GM23338 (cell line): ENCODE data around the gene ERCC6. TPM values are rescaled to one million over a fixed set of nuclear protein-coding genes. Genes with fewer than 3 reads are reported as not detected.

Source experiments
- ATAC-seq: fragments of 200-7000 bp; cut with Tn5 transposase; 3 replicates; pipeline ENCODE4 v1.9.1; 2020
- DNase-seq: peaks from one replicate; pipeline ENCODE4 v3.0.0-alpha.2; 2015; ENCODE audit warnings: low spot score
- H2AFZ ChIP-seq: fragments of 200-600 bp; sonication (generic); 2 replicates; pipeline ENCODE4 v1.8.0; 2016; ENCODE audit warnings: antibody characterized with exemption, mild to moderate bottlenecking, moderate library complexity
- H3F3A ChIP-seq: fragments of 200-600 bp; sonication (generic); replicated peaks from 2 replicates; pipeline ENCODE4 v1.8.0; 2017; ENCODE audit warnings: antibody characterized with exemption, mixed run types, low read depth
- H3K27ac ChIP-seq: fragments of 200-600 bp; sonication (generic); 2 replicates; pipeline ENCODE4 v1.6.1; 2016; ENCODE audit warnings: low read depth
- H3K27me3 ChIP-seq: fragments of 200-600 bp; sonication (generic); 2 replicates; pipeline ENCODE4 v1.8.0; 2016; ENCODE audit warnings: mild to moderate bottlenecking, mixed run types, moderate library complexity; ENCODE audit not compliant: insufficient read depth
- H3K36me3 ChIP-seq: fragments of 200-600 bp; sonication (generic); 2 replicates; pipeline ENCODE4 v1.8.0; 2016; ENCODE audit warnings: mild to moderate bottlenecking; ENCODE audit not compliant: insufficient read depth
- H3K4me1 ChIP-seq: fragments of 200-600 bp; sonication (generic); 2 replicates; pipeline ENCODE4 v1.8.0; 2016; ENCODE audit warnings: mild to moderate bottlenecking, moderate library complexity; ENCODE audit not compliant: insufficient read depth
- H3K4me2 ChIP-seq: fragments of 200-600 bp; sonication (generic); 2 replicates; pipeline ENCODE4 v1.7.1; 2017; ENCODE audit warnings: mixed run types
- H3K4me3 ChIP-seq: fragments of 200-600 bp; sonication (generic); 2 replicates; pipeline ENCODE4 v1.6.1; 2016; ENCODE audit warnings: mixed run types
- H3K79me2 ChIP-seq: fragments of 200-600 bp; sonication (generic); replicated peaks from 2 replicates; pipeline ENCODE4 v1.8.0; 2017; ENCODE audit warnings: mild to moderate bottlenecking; ENCODE audit not compliant: insufficient read depth
- H3K9me2 ChIP-seq: fragments of 200-600 bp; sonication (generic); 2 replicates; pipeline ENCODE4 v1.8.0; 2017; ENCODE audit not compliant: insufficient read depth
- H4K20me1 ChIP-seq: fragments of 200-600 bp; sonication (generic); replicated peaks from 2 replicates; pipeline ENCODE4 v1.8.0; 2017; ENCODE audit warnings: mild to moderate bottlenecking; ENCODE audit not compliant: insufficient read depth
- H3K27ac Mint-ChIP-seq: 2 replicates; pipeline ENCODE4 v1.8.0; 2020; ENCODE audit warnings: inconsistent platforms, mild to moderate bottlenecking, moderate library complexity, mixed read lengths
- H3K27me3 Mint-ChIP-seq: 3 replicates; pipeline ENCODE4 v1.8.0; 2022; ENCODE audit warnings: low read depth, mild to moderate bottlenecking, moderate library complexity, mixed read lengths, inconsistent platforms; ENCODE audit not compliant: insufficient read depth, poor library complexity
- H3K36me3 Mint-ChIP-seq: 3 replicates; pipeline ENCODE4 v1.8.0; 2021; ENCODE audit warnings: low read depth, mild to moderate bottlenecking, inconsistent platforms, moderate library complexity, mixed read lengths
- H3K4me1 Mint-ChIP-seq: 3 replicates; pipeline ENCODE4 v1.8.0; 2020; ENCODE audit warnings: mild to moderate bottlenecking, inconsistent platforms, mixed read lengths
- H3K4me3 Mint-ChIP-seq: 3 replicates; pipeline ENCODE4 v1.8.0; 2021; ENCODE audit warnings: moderate library complexity, mild to moderate bottlenecking, inconsistent platforms, mixed read lengths
- H3K9me3 Mint-ChIP-seq: 3 replicates; pipeline ENCODE4 v1.8.0; 2020; ENCODE audit warnings: moderate library complexity, mild to moderate bottlenecking, inconsistent platforms, mixed read lengths
- CREB1 ChIP-seq: fragments of 250-450 bp; sonication (Bioruptor Pico); IDR thresholded peaks from 2 replicates; pipeline ENCODE4 v1.5.0; 2020; ENCODE audit warnings: low read depth, mild to moderate bottlenecking, moderate library complexity
- EZH2 ChIP-seq: fragments of 200-600 bp; sonication (generic); IDR thresholded peaks from one replicate; pipeline ENCODE4 v1.8.0; 2017; ENCODE audit warnings: antibody characterized with exemption, mild to moderate bottlenecking, low read depth; ENCODE audit not compliant: unreplicated experiment
- EZH2phosphoT487 ChIP-seq: fragments of 200-600 bp; sonication (generic); IDR thresholded peaks from one replicate; pipeline ENCODE4 v1.8.1; 2018; ENCODE audit warnings: antibody characterized with exemption; ENCODE audit not compliant: unreplicated experiment
- JUNB ChIP-seq: IDR thresholded peaks from one replicate; pipeline ENCODE4 v1.6.1; 2016; ENCODE audit warnings: antibody characterized with exemption; ENCODE audit not compliant: unreplicated experiment
- NANOG ChIP-seq: IDR thresholded peaks from 2 replicates; pipeline ENCODE4 v1.6.1; 2016; ENCODE audit warnings: antibody characterized with exemption, borderline replicate concordance
- POLR2AphosphoS5 ChIP-seq: IDR thresholded peaks from 2 replicates; pipeline ENCODE4 v1.6.1; 2016; ENCODE audit warnings: antibody characterized with exemption, low read depth
- STAT1 ChIP-seq: IDR thresholded peaks from one replicate; pipeline ENCODE4 v1.6.1; 2016; ENCODE audit warnings: antibody characterized with exemption; ENCODE audit not compliant: unreplicated experiment
- ZNF114 ChIP-seq: fragments of 250-450 bp; sonication (Bioruptor Pico); IDR thresholded peaks from 2 replicates; pipeline ENCODE4 v1.5.0; 2020; ENCODE audit warnings: mild to moderate bottlenecking, moderate library complexity
- ZNF331 ChIP-seq: fragments of 250-450 bp; sonication (Bioruptor Pico); IDR thresholded peaks from 2 replicates; pipeline ENCODE4 v1.5.0; 2020; ENCODE audit warnings: low read depth, mild to moderate bottlenecking, moderate library complexity
- polyA plus RNA-seq: library from polyadenylated mRNA; unstranded; fragments of >200 nt; fragmentation: Nextera tagmentation; extraction: Ambion mirVana; gene quantifications from 2 replicates; pipeline ENCODE4 v1.2.1, GENCODE V29; 2016
- total RNA-seq: library from RNA; depleted of rRNA; stranded (reverse); fragments of >200 nt; shearing (Covaris generic); gene quantifications from 2 replicates; pipeline ENCODE4 v1.2.3, GENCODE V29; 2014
- TF ChIP-seq, protein P1 (sequence below): fragments of 250-450 bp; sonication (Bioruptor Pico); IDR thresholded peaks from 2 replicates; pipeline ENCODE4 v1.5.0; 2020; ENCODE audit warnings: mild to moderate bottlenecking, moderate library complexity
- TF ChIP-seq, protein P2 (sequence below): IDR thresholded peaks from one replicate; pipeline ENCODE4 v1.6.1; 2018; ENCODE audit warnings: antibody characterized with exemption; ENCODE audit not compliant: unreplicated experiment

The ERCC6 gene
- total and polyA plus RNA-seq, 2 experiments from 2014 or later, result 2.5 to 13.8 TPM

DNA sequence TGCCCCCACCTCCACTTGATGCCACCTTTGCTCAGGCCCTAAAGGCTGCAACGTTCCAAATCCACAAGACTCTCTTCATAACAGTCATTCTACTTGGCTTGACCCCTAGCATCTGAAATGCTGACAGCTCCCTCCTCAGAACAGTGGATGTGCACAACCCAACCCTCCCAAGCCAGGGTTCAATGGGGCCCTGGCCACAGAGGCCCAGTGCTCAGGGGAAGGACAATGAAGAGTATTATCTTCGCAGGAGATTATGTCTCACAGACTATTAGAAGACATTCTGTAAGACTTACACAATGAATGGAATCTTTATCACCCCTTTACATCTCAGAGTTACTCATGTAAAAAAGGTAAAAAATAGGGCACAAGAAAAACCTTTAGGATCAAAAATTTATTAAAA lies 20.4 kb downstream of the ERCC6 start:
- ATAC-seq (no peak), DNase-seq (no peak)
- no peaks in the 10 kb centered on the region for H3K79me2 ChIP-seq
- H3K4me3 Mint-ChIP-seq, result no peak overlapping the region
- H3F3A ChIP-seq, result no peaks in the 10 kb centered on the region
- H3K4me1 ChIP-seq, result peaks cover 11% of the 10 kb centered on the region
- H3K27me3 ChIP-seq, result no peaks in the 10 kb centered on the region
- no peaks in the 10 kb centered on the region for H3K36me3 ChIP-seq
- no peak overlapping the region for H3K4me3 ChIP-seq
- peaks cover under 1% of the 10 kb centered on the region; the same call in 2 of the 3 replicates for H3K36me3 Mint-ChIP-seq
- TF ChIP-seq EZH2phosphoT487 (no peak), CREB1 (CRISPR knock-in tag) (no peak), EZH2 (no peak), NANOG (no peak)
- no peaks in the 10 kb centered on the region for H3K9me2 ChIP-seq
- H3K4me2 ChIP-seq, result no peak overlapping the region
- H2AFZ ChIP-seq, result no peak overlapping the region
- H3K27ac Mint-ChIP-seq, result no peak overlapping the region
- H4K20me1 ChIP-seq, result peaks cover 3% of the 10 kb centered on the region; the same call in 1 of the 2 replicates
- no peak overlapping the region for H3K27ac ChIP-seq
- peaks cover 16% of the 10 kb centered on the region for H3K4me1 Mint-ChIP-seq
- no peaks in the 10 kb centered on the region for H3K9me3 Mint-ChIP-seq
- no peaks in the 10 kb centered on the region for H3K27me3 Mint-ChIP-seq

DNA sequence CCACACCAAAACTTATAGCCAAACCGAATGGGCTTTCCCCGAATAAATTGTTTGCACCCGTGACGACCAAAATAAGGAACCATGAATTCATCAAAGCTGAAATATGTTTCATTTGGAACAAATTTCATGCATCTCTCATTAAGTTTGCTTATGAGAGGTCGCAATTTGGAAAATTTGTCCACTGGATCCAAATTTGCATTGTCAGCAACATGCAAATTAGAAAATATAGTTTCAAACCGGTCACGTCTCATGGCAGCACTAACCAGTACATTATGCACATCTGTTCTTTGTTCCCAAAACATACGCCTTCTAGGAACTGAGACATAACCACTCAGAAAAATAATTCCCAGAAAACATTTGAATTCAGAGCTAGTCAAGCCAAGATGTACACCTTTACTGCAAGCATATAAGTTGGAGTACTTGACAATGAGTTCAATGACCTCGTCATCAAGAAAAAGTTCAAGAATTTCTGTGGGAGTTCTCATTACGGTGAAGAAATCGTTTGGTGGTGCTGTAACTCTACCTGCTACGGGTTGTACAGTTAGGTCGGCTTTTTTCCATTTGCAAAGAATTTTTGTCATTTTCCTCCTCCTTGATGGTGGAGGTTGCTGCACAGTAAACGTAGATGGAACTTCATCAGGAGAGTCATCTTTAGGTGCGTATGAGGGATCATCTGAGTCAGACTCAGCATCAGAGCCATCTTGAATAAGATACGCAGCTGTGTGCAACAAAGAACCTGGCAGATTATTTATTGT lies 22.5 kb downstream of the ERCC6 start:
- Histone ChIP-seq H3K4me2 (no peak overlapping the region), H3K79me2 (no peaks in the 10 kb centered on the region)
- TF ChIP-seq JUNB (no peak), CREB1 (CRISPR knock-in tag) (no peak), STAT1 (no peak), ZNF331 (CRISPR knock-in tag) (no peak), POLR2AphosphoS5 (no peak), ZNF114 (CRISPR knock-in tag) (no peak)
- TF ChIP-seq, protein P1, sequence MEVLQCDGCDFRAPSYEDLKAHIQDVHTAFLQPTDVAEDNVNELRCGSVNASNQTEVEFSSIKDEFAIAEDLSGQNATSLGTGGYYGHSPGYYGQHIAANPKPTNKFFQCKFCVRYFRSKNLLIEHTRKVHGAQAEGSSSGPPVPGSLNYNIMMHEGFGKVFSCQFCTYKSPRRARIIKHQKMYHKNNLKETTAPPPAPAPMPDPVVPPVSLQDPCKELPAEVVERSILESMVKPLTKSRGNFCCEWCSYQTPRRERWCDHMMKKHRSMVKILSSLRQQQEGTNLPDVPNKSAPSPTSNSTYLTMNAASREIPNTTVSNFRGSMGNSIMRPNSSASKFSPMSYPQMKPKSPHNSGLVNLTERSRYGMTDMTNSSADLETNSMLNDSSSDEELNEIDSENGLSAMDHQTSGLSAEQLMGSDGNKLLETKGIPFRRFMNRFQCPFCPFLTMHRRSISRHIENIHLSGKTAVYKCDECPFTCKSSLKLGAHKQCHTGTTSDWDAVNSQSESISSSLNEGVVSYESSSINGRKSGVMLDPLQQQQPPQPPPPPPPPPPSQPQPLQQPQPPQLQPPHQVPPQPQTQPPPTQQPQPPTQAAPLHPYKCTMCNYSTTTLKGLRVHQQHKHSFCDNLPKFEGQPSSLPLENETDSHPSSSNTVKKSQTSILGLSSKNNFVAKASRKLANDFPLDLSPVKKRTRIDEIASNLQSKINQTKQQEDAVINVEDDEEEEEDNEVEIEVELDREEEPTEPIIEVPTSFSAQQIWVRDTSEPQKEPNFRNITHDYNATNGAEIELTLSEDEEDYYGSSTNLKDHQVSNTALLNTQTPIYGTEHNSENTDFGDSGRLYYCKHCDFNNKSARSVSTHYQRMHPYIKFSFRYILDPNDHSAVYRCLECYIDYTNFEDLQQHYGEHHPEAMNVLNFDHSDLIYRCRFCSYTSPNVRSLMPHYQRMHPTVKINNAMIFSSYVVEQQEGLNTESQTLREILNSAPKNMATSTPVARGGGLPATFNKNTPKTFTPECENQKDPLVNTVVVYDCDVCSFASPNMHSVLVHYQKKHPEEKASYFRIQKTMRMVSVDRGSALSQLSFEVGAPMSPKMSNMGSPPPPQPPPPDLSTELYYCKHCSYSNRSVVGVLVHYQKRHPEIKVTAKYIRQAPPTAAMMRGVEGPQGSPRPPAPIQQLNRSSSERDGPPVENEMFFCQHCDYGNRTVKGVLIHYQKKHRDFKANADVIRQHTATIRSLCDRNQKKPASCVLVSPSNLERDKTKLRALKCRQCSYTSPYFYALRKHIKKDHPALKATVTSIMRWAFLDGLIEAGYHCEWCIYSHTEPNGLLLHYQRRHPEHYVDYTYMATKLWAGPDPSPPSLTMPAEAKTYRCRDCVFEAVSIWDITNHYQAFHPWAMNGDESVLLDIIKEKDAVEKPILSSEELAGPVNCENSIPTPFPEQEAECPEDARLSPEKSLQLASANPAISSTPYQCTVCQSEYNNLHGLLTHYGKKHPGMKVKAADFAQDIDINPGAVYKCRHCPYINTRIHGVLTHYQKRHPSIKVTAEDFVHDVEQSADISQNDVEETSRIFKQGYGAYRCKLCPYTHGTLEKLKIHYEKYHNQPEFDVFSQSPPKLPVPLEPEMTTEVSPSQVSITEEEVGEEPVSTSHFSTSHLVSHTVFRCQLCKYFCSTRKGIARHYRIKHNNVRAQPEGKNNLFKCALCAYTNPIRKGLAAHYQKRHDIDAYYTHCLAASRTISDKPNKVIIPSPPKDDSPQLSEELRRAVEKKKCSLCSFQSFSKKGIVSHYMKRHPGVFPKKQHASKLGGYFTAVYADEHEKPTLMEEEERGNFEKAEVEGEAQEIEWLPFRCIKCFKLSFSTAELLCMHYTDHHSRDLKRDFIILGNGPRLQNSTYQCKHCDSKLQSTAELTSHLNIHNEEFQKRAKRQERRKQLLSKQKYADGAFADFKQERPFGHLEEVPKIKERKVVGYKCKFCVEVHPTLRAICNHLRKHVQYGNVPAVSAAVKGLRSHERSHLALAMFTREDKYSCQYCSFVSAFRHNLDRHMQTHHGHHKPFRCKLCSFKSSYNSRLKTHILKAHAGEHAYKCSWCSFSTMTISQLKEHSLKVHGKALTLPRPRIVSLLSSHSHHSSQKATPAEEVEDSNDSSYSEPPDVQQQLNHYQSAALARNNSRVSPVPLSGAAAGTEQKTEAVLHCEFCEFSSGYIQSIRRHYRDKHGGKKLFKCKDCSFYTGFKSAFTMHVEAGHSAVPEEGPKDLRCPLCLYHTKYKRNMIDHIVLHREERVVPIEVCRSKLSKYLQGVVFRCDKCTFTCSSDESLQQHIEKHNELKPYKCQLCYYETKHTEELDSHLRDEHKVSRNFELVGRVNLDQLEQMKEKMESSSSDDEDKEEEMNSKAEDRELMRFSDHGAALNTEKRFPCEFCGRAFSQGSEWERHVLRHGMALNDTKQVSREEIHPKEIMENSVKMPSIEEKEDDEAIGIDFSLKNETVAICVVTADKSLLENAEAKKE (CRISPR knock-in tag), result no peak
- TF ChIP-seq, protein P2, sequence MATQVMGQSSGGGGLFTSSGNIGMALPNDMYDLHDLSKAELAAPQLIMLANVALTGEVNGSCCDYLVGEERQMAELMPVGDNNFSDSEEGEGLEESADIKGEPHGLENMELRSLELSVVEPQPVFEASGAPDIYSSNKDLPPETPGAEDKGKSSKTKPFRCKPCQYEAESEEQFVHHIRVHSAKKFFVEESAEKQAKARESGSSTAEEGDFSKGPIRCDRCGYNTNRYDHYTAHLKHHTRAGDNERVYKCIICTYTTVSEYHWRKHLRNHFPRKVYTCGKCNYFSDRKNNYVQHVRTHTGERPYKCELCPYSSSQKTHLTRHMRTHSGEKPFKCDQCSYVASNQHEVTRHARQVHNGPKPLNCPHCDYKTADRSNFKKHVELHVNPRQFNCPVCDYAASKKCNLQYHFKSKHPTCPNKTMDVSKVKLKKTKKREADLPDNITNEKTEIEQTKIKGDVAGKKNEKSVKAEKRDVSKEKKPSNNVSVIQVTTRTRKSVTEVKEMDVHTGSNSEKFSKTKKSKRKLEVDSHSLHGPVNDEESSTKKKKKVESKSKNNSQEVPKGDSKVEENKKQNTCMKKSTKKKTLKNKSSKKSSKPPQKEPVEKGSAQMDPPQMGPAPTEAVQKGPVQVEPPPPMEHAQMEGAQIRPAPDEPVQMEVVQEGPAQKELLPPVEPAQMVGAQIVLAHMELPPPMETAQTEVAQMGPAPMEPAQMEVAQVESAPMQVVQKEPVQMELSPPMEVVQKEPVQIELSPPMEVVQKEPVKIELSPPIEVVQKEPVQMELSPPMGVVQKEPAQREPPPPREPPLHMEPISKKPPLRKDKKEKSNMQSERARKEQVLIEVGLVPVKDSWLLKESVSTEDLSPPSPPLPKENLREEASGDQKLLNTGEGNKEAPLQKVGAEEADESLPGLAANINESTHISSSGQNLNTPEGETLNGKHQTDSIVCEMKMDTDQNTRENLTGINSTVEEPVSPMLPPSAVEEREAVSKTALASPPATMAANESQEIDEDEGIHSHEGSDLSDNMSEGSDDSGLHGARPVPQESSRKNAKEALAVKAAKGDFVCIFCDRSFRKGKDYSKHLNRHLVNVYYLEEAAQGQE, result no peak

More for the DNA sequence above, 22.5 kb downstream of the ERCC6 start:
- no peaks in the 10 kb centered on the region for H3K4me1 ChIP-seq
- Mint-ChIP-seq H3K4me1 (peaks cover 3% of the 10 kb centered on the region; the same call in 2 of the 3 replicates), H3K9me3 (no peaks in the 10 kb centered on the region), H3K4me3 (no peak overlapping the region), H3K36me3 (no peaks in the 10 kb centered on the region; the same call in 2 of the 3 replicates), H3K27me3 (no peaks in the 10 kb centered on the region), H3K27ac (no peak overlapping the region)
- H3K9me2 ChIP-seq, result no peaks in the 10 kb centered on the region
- H3K27me3 ChIP-seq, result no peaks in the 10 kb centered on the region
- DNase-seq, result no peak
- H4K20me1 ChIP-seq, result no peaks in the 10 kb centered on the region; the same call in 1 of the 2 replicates
- H3K27ac ChIP-seq, result no peak overlapping the region
- no peak overlapping the region for H2AFZ ChIP-seq
- H3F3A ChIP-seq, result no peaks in the 10 kb centered on the region
- no peak for ATAC-seq
- H3K36me3 ChIP-seq, result no peaks in the 10 kb centered on the region
- H3K4me3 ChIP-seq, result no peak overlapping the region
